Heart right ventricle (tissue), 16 donors: ENCODE measurements around the gene KCNJ4. TPM values are rescaled to one million over a fixed set of nuclear protein-coding genes. Genes with fewer than 3 reads are reported as not detected.
"Not testable (repeated sequence)": the region's sequence is repeated elsewhere in the genome, so short reads cannot be mapped to it uniquely, and the experiment has no call there.

Source experiments
- ATAC-seq, 8 donors: fragments of 200-7000 bp; cut with Tn5 transposase; one replicate each; pipeline ENCODE4 v1.9.1; 2020; ENCODE audit warnings: mild to moderate bottlenecking in 8 of 8, moderate library complexity in 8 of 8, moderate number of reproducible peaks in 1 of 8
- DNase-seq, 2 donors: peaks; one replicate each; pipeline ENCODE4 v3.0.0-alpha.2; 2020
- H3K27ac ChIP-seq, 10 donors: fragments of 200-600 bp; sonication (generic) in 2 of 10; one replicate each; pipeline versions ENCODE4 v1.5.0 to v1.8.0; 2020 to 2022; ENCODE audit warnings: mild to moderate bottlenecking in 3 of 10
- H3K27me3 ChIP-seq, 7 donors: fragments of 200-600 bp; one replicate each; pipeline ENCODE4 v1.8.0; 2021 to 2022; ENCODE audit warnings: mild to moderate bottlenecking in 2 of 7
- H3K36me3 ChIP-seq, 9 donors: fragments of 200-600 bp; sonication (generic) in 1 of 9; one replicate each; pipeline versions ENCODE4 v1.5.0 to v1.8.0; 2020 to 2022; ENCODE audit warnings: mild to moderate bottlenecking in 2 of 9
- H3K4me1 ChIP-seq, 9 donors: fragments of 200-600 bp; sonication (generic) in 1 of 9; one replicate each; pipeline versions ENCODE4 v1.5.0 to v1.8.0; 2020 to 2022; ENCODE audit warnings: mild to moderate bottlenecking in 4 of 9
- H3K4me3 ChIP-seq, 10 donors: fragments of 200-600 bp; sonication (generic) in 2 of 10; one replicate each; pipeline versions ENCODE4 v1.5.0 to v1.8.0; 2020 to 2022; ENCODE audit warnings: mild to moderate bottlenecking in 7 of 10, moderate library complexity in 2 of 10
- H3K9me3 ChIP-seq, 11 donors: fragments of 200-600 bp in 10 of 11; sonication (generic) in 2 of 11; one replicate each; pipeline versions ENCODE4 v1.5.0 to v1.8.0; 2013 to 2022; ENCODE audit warnings: mild to moderate bottlenecking in 2 of 11, control low read depth in 1 of 11, moderate library complexity in 1 of 11
- CTCF ChIP-seq, 9 donors: fragments of 200-600 bp; sonication (generic) in 2 of 9; IDR thresholded peaks; one replicate each; pipeline versions ENCODE4 v1.5.0 to v1.8.0; 2021 to 2022; ENCODE audit warnings: antibody characterized with exemption in 9 of 9, mild to moderate bottlenecking in 5 of 9, moderate library complexity in 1 of 9
- WGBS, 2 donors: extraction: QIAGEN DNeasy Blood & Tissue Kit; methylation state at CpG; one replicate each; pipeline ENCODE4 v1.1.7; 2013; ENCODE audit warnings: inconsistent platforms in 1 of 2; 5-methylcytosine and 5-hydroxymethylcytosine counted together
- intact Hi-C, 10 donors: fragments of 100-400 bp; cut with DNase I; formaldehyde crosslinking; loops; one replicate each; pipeline versions ENCODE4 v1.11.1 to v1.14.2; 2022
- polyA plus RNA-seq, 2 donors: library from polyadenylated mRNA; stranded (reverse); fragments of 200-250 nt; gene quantifications; one replicate each; pipeline ENCODE4 v1.2.3, GENCODE V29; 2013
- total RNA-seq, 10 donors: library from RNA; stranded (reverse); fragmentation: NEBNext Ultra II Directional in 3 of 10; extraction: Animal tissue kit (Norgen Biotek cat#: 25700) in 3 of 10; gene quantifications; one replicate each; pipeline versions ENCODE4 v1.2.1 to v1.2.4, GENCODE V29; 2021 to 2023
- donor health status: Arrhythmogenic right ventricular cardiomyopathy.
- donor health status: ischemic (EF 13 %, LVEDD 7.1; RV severe dilation, severe dysfunction).
- donor health status: healthy with polysubstance abuse.
- donor health status: DM: no; HTN: yes; CAD: no.
- donor health status: DM: no; HTN: no; CAD: no.
- donor health status: ischemic (EF 25% LVEDD 6.9; RV normal size, moderate dysfunction).
- donor health status: ischemic (EF 25% LVEDD 5.7; RV mildly dilated, moderate dysfunction).
- donor health status: healthy.
- donor health status: DM: yes; HTN: yes; CAD: no.
- donor health status: Ischemic cardiomyopathy.
- donor health status: ischemic (EF 35%, LVEDD 5.7; RV mildly dilated, moderate dysfunction).
- donor health status: nonischemic (EF 11% LVEDD 7.7; RV severe dilation, severe dysfunction).
- donor health status: DM: yes; HTN: yes; CAD: no.
- donor health status: PGD.
- donor health status: ischemic (EF 29% LVEDD 5.4; RV normal size, mild dysfunction).
- donor health status: nonischemic (EF 23%, LVEDD 6.1; RV moderate dilation, normal function).

Gene KCNJ4
- total and polyA plus RNA-seq, 12 donors: 4.9 to 93.3 (median 33.9) TPM

GRCh38 chr22:38413085-38414008 is 41.7 kb downstream of the KCNJ4 start:
- peak; percentile 61 to 62 for DNase-seq
- Histone ChIP-seq H3K4me3 (peak overlapping the region in 9 of 10 donors; percentile 15 to 44 (median 37)), H3K36me3 (no peaks in the 10 kb centered on the region), H3K4me1 (peaks cover 7 to 32% (median 15%) of the 10 kb centered on the region in 9 donors), H3K9me3 (no peaks in the 10 kb centered on the region), H3K27ac (peak overlapping the region in 8 of 10 donors; percentile 9 to 81 (median 68)), H3K27me3 (peaks cover 0 to 6% (median 0%) of the 10 kb centered on the region in 7 donors)
- intact Hi-C loops: loop anchor here in 8 of 10 donors (2.0 to 10.0 kb wide), 7 partner anchors 34 to 161 kb away; partner anchors contain the start of genes DMC1 (in 7 of the 8) and DDX17 (in 1 of the 8)
- TF ChIP-seq CTCF (IDR thresholded peaks at IDR 0.05): no peak
- WGBS, 2 donors: 27 to 40% methylated on average over 20 of the region's 20 CpGs
- peak; percentile 20 to 62 (median 50) for ATAC-seq

- TF ChIP-seq CTCF (IDR thresholded peaks at IDR 0.05): peak; percentile 75 to 88 (median 85)
- H3K4me3 ChIP-seq: peak overlapping the region in 9 of 10 donors; percentile 15 to 44 (median 37)
- intact Hi-C loops: loop anchor here in 7 of 10 donors (2.0 to 10.0 kb wide), 6 partner anchors 35 to 162 kb away; partner anchors contain the start of genes DMC1 (in 6 of the 7) and DDX17 (in 1 of the 7)
- no peaks in the 10 kb centered on the region for H3K36me3 ChIP-seq
- ATAC-seq: peak in 6 of 8 donors; percentile 31 to 54 (median 42)
- peaks cover 0 to 6% (median 0%) of the 10 kb centered on the region in 7 donors for H3K27me3 ChIP-seq
- WGBS, 2 donors: 9 to 13% methylated on average over 43 to 45 of the region's 45 CpGs
- H3K9me3 ChIP-seq: no peaks in the 10 kb centered on the region
- peak overlapping the region in 8 of 10 donors; percentile 8 to 81 (median 68) for H3K27ac ChIP-seq
- peaks cover 7 to 32% (median 15%) of the 10 kb centered on the region in 9 donors for H3K4me1 ChIP-seq
- peak in 1 of 2 donors; percentile 45 for DNase-seq
Observed at GRCh38 chr22:38412435-38413084, 42.4 kb downstream of the KCNJ4 start.

- DNase-seq (no peak), ATAC-seq (no peak)
- Histone ChIP-seq H3K9me3 (no peaks in the 10 kb centered on the region), H3K4me3 (no peak overlapping the region), H3K4me1 (peaks cover 7 to 31% (median 15%) of the 10 kb centered on the region in 9 donors), H3K36me3 (no peaks in the 10 kb centered on the region), H3K27ac (no peak overlapping the region), H3K27me3 (peaks cover 0 to 6% (median 0%) of the 10 kb centered on the region in 7 donors)
- WGBS, 2 donors: 96 to 100% methylated on average over 2 of the region's 2 CpGs
- intact Hi-C loops: loop anchor here in 6 of 10 donors (5.0 to 10.0 kb wide), 5 partner anchors 36 to 164 kb away; partner anchors contain the start of genes DMC1 (in 5 of the 6) and DDX17 (in 1 of the 6)
- TF ChIP-seq CTCF (IDR thresholded peaks at IDR 0.05): no peak
Observed at GRCh38 chr22:38411016-38411415, 44.0 kb downstream of the KCNJ4 start.

GRCh38 chr22:38409916-38410315 is 45.1 kb downstream of the KCNJ4 start:
- H3K27me3 ChIP-seq, DNase-seq, H3K36me3 ChIP-seq, ATAC-seq, H3K9me3 ChIP-seq, H3K4me3 ChIP-seq, H3K27ac ChIP-seq: not testable (repeated sequence)
- 90 to 95% methylated on average over 30 to 35 of the region's 35 CpGs for WGBS, 2 donors
- peaks cover 5 to 20% (median 14%) of the 10 kb centered on the region in 9 donors for H3K4me1 ChIP-seq
- intact Hi-C loops: loop anchor here in 6 of 10 donors (5.0 to 10.0 kb wide), 5 partner anchors 37 to 165 kb away; partner anchors contain the start of genes DMC1 (in 5 of the 6) and DDX17 (in 1 of the 6)
